Hepatic stellate cell (primary cell): ENCODE data around the gene NUDT4.
"Not testable (repeated sequence)": the region's sequence is repeated elsewhere in the genome, so short reads cannot be mapped to it uniquely, and the experiment has no call there.

Experiments used
- DNase-seq: peaks from one replicate; pipeline ENCODE4 v3.0.0; 2011; ENCODE audit warnings: low spot score

Gene NUDT4

DNA sequence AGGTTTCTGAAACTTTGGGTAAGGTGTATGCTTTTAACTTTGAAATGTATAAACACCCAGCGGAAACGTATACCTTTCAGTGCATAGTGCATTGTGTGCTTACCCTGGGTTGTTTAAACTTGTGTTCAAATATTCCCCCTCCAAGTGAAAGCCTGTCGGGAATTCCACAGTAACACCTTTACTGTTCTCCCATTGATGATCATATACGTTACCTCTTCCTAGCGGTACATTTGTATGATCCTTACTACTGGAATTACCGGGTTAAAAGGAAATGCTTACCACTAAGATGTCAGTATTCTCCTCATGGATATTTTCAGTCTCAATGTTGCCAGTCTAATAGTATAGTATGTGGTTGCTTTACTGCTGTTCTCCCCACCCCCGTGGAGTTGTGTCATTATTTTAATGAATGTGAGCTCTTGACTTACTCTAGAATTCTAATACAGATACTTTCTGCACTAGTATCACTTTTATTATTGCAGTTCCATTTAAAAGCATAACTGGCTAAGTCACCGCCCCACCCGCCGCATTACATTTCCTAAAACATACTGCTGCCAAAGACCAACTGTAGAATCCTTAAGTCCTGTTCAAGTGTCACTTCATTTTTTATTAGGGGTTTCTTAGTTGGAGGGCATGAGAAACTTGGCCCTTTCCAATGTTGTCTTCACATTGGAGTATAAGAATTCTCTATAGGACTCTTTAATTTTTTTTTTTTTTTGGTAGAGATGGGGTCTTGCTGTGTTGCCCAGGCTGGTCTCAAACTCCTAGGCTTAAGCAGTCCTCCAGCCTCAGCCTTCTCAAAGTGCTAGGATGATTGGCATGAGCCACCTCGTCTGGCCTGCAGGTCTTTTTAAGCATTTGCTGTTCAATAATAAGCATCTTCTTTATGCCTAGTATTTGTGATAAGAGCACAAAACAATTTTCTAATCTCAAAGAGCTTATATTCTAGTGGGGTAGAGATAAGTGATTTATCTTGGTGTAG, 24.9 kb downstream of the NUDT4 start:
- DNase-seq: no peak

DNA sequence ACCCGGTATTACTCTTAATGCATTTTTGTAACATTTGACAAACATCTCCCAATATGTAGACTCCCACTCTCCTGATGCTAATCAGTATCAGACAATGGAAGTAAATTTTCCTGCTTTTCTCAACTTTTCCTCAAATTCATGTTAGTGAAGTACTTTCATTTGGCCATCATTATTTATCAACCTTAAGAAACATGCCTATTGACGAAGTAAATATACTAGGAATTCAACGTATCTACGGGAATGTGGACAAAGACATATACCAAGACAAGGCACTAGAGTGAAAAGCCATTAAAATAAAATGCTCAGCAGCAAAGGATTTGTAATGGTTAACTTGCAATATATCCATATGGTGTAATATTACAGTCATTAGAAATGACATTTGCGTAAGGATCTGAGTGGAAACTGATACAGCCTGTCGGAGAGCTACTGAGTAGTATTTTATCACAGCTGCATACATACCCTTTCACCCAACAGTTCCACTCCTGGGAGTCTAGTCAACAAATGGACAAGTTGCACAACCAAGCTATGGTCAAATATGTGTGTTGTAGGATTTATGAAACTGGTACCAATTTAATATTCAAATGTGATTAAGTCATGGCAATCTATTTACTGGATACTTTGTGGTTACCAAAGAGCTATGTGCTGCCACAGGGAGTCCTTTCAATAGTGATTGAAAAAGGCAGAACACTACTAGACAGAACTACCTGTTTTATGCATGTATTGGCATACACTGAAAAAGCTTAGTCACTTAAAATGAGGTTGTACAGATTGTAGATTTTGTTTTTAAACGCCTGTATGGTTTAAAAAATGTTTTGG, 26.5 kb downstream of the NUDT4 start:
- no peak for DNase-seq

DNA sequence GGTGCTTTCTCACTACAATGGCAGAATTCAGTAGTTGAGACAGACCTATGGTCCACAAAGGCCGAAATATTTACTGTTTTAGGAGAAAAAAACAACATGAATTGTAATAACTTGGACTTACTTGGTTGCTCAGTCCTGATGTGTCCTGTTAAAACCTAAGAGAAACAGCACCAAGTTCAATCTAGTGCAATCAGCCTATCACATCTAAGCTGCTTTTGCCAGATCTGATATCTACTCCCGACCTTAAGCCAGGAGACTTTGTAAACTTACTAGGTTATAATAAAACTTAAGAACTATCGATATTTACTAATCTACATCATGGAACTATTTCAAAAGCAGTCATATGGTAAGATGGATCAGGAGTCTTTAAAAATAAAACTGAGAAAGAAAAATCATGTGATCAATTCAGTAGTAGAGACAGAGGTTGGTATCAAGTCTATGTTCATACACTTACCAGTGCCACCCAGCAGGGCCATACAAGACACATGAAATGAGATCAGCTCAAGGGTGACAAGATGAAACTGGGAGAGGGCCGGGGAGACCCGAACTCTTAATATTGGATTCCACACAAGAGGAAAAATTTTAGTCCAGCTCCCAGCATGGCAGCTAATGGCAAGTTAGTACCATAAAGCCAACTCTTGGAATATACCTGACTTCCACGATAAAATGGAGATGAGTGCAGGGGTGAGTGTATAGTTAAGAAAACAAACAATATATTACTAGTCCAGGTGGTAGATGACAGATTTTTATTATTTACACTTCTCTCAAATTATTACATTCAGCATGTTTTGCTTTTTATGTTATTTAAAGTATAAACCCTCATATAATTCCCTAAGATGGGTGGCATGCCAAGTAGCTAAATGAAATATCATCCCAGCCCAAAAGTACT, 27.5 kb downstream of the NUDT4 start:
- DNase-seq: no peak

DNA sequence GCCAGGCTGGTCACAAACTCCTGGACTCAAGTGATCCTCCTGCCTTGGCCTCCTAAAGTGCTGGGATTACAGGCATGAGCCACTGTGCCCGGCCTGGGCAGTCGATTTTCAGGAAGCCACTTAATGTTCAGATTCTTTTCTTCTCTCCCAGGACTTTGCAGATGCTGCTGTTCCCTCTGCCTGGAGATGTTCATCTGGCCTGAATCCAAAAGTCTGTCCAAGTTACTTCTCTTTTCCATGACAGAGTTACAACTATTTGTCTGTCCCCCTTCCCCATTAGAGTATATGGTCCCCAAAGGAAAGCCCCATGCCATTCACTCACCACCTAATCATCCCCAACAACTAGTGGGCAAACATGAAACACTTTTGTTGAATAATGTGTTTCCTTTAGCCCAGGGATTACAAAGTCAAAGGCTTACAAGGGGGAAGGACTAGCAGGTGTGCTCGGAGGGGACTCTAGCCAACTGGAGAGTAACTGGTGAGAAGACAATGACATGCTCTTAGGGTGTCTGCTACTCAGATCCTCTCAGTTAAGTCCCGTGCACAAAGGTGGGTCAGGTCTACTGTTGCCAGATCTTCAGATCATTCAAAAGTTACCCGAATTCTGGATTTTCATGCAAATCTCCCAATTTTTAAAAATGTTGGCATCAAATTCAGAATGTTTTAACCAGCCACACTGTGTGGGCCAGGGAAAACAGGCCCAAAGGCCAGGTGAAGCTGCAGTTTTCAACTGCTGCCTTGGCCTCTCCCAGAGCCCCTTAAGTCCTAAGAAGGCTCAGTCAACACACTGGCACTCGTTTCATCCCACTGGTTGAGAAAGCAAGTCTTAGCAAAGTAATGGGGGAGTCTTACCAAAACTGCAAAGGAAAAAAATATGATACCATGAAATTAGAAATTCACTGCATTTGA, 29.6 kb downstream of the NUDT4 start:
- no peak for DNase-seq

DNA sequence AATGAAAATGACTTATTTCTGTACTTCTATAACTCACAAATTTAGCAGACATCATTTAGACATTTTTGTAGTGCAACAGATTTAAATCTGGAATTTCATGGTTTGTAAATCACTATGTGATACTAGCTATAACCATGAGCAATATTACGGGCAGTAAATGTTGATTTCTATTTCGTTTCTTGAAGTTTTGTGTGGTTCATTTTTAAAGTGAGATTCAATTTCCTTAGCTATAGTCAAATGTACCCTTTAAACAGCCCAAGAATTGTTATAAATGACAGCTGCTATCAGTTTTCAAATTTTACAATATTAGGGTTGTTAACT, 30.2 kb downstream of the NUDT4 start:
- no peak for DNase-seq

DNA sequence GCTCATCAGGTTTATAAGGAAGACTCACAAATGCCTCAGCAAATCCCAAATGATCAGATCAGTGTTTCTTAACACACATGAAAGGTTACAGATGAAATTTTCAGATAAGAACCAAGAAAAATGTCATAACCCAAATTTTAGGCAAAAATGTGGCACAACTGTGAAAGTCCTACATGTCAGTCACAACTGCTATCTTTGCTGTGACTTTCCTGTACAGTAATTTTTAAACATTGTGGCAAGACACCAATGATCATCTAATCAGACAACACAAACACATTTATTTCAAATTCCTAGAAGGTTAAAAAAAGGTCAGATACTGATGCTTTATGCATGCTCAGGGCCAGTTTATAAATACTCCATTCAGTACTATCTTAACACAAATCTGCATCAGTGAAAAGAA, 31.1 kb downstream of the NUDT4 start:
- no peak for DNase-seq

DNA sequence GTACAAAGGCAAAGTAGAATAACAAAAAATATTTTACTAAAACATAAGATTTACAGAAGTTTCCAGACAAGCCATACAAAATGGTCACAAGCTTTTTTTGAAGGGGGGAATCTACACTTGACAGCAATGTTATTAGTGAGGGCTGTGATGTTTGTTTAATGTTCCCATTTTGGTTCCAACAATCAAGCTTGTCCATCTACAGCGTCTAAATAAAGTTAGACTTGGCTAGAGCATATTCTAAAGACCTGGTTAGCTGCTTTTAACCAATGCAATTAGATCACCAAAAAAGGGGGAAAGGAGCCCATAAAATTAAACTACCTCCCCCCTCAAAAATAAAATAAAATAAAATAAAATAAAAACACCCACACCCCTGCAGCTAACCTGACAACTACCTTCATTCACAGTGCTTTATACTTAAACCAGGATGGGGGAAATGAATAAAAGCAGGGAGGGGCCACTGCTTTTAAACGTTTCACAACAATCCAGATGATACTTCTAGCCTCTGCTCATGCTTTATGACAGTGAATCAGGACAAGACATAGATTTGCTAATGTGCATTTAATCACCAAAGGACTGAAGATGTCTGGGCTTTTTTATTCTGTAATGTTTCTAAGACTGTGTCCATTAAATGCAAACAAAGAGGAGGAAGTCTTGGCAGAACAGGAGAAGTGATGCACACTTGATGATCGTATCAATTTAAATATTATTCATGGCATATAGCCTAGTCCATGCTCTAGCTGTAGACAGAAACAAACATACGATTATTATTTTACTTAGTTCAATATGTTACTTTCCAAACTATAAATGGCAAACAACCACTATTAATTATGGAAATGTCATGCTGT, 31.8 kb downstream of the NUDT4 start:
- not testable (repeated sequence) for DNase-seq

DNA sequence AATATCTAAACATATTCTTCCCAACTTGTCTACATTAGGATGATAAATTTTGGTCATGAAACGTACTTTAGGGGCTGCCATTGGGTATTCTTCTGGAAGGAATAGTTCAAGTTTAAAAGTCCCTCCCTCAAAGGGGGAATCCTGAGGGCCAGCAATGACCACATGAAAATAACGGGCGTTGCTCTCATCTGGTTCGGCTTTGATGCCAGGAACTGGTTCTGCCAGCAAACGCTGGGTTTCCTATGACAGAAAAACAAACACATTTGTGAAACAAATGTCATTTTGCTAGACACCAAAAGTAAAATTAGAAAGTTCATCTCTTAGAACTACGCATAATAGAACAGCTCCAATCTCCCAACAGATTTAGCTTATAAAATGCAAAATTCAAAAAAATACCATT, 33.3 kb downstream of the NUDT4 start:
- not testable (repeated sequence) for DNase-seq

DNA sequence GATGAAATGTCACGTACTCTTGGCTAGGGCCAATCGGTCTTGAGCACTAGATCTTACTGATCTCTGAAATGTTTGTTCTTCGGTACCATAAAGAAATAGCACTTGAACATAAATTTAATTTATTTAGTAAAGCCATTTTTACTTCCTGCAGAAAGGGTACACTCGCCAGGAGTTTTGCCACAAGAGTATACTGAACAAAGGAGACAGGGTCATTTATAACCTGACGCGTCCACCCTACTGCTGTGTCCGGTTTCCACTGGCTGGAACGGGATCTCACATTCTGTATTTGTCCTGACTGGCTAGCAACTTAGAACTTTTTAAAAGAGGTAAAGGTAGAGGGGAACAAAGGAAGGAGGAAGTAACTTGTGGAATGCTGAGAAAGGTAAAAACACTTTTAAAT, 34.7 kb downstream of the NUDT4 start:
- not testable (repeated sequence) for DNase-seq

DNA sequence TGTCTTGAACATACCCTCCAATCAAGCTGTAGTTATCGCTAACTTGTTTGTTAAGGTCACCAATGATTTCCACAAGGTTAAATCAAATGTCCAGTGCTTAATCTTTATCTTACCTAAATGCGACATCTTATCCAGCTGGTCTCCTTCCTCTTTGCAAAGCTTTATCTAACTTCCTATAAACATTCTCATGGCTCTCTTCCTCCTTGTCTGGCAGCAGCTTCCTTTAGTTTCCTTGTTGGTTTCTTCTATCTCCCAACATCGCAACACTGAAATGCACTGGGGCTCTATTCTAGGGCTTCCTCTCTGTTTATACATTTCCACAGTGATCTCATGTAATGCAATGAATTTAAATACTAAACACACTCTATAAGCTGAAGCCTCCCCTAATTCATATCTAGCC, 35.3 kb downstream of the NUDT4 start:
- DNase-seq: no peak

DNA sequence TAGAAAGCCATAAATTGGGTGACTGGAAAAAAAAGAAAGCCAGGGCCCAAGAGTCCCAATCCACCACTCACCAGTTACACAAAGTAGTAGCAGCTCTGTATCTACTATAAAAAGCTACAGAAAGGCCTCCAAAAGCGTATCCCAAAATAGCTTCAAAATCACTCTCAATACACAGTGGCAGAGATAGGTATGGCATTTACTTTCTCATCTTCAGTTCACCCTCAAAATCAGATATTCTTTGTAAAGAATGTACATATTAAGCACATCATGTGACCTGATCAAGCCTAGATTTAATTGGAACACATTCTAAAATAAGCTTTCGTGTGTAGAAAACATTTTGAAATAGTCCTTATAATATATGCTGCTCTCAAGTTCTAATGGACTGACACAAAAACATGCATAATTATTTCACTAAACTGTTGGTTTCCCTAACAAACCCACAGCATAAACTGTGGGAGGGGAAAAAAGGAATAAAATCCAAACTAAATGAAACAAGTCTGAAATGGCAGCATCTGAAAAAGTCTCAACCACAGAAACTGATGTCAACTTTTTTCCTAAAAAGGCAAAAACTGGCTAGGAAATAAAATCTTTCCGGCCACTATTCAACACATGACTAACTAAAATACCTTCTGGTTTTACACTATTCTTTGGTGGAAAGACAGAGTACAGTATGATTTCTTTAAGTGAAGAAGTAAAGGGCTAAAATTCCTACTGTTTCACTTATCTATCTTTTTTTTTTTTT, 38.2 kb downstream of the NUDT4 start:
- no peak for DNase-seq

DNA sequence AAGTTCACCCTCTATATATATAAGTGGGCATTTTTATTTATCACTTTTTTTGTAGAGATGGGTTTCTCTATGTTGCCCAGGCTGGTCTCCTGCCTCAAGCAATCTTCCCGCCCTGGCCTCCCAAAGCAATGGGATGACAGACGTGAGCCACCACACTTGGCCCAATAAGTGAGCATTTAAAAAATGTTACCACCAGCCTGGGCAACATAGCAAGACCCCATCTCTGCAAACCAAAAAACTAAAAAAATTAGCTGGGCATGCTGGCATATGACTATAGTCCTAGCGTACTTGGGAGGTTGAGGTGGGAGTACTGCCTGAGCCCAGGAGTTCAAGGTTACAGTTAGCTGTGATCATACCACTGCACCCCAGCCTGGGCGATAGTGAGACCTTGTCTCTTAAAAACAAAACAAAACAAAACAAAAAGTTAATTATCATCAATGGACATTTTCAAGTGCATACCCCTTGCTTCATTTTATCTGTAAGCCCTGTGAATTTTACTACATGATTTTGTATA, 40.3 kb downstream of the NUDT4 start:
- no peak for DNase-seq

DNA sequence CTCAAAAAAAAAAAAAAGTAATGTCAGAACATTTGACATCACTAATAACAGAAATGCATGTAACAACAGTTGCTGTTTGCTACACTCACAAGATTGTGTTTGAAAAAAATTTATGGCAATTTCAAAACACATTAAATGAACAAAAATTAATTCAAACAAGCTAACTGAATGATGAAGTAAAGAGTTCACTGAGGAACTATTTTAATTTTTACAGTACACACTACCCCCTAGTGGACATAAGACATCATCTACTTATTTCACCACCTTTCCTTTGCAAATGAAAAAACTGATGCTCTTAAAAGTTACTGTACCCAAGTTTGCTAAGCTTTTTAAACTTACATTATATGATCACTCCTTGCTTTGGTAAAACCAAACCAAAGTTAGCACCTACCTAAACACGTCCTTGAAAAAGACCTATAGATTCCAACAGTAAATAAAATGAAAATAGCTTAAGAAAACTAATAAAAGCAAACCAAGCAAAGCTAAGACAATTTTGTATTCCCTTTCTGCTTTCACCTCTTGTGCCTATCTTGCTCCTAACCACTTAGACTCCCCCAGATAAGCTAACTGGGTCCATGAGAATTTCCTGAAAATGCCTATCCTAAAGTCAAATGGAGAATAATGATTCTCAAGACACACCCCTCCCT, 41.8 kb downstream of the NUDT4 start:
- DNase-seq: no peak

DNA sequence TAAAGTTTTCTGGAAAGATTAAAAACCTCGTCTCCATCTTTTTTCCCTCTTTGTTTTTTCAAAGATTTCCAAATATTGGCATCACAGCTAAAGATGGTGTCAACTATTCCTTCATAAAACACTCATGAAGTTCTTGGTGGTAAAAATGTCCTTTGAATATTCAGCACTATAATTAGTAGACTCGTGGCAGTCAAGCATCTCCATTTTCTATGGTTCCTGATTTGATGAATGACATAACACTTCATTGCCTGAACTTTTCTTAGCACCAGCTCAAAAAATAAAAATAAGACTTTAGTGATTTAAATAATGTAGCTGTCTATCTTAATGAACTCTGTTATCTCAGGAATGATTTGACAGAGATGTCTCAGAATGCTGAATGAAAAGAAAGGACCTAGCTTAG, 44.3 kb downstream of the NUDT4 start:
- DNase-seq: no peak

DNA sequence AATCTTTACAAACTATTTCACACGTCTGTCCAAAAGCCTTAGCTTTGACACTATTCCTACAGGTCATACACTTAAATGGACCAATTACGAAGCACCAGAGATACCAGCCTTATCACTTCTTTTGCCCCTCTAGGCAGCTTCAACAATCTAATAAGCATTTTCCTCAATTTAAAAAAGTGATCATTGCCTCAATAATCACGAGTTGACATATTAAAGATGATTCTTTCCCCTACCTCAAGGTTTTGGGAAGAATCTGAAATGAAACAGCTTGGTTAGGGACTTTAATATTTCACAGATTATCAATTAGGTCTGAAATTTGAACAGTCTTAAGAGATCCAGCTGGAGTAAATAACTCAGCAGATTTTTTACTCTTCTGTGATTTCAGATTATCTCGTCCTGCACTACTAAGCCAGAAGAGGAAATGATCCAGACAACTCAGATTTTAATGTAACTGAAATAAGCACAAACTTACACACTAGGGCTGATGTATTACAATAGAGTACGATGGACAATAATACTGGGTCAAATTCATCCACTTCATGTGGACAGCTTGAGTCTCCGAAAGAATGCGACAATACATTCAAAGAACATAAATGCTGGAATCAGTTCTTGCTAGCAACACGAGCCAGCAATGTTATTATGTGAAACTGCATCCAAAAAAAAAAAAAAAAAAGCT, 48.1 kb downstream of the NUDT4 start:
- no peak for DNase-seq

DNA sequence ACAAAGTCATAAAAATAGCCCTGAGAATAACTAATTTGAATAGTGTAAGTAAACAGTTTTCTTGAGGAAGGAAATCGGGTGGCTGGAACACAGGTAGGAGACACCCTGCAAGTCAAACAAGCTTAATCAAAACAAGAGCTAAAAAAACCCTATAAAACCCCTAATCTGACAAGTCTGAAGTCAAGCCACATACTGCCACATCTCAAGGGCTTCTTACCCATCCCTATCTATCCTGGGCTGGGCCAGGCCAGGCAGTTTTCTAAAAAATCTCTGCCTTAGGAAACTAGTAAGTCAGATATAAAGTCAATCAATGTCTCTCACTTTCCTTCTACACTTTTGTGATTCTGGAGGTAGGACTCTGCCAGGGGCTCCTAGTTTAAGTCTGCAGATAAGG, 48.7 kb downstream of the NUDT4 start:
- DNase-seq: no peak

DNA sequence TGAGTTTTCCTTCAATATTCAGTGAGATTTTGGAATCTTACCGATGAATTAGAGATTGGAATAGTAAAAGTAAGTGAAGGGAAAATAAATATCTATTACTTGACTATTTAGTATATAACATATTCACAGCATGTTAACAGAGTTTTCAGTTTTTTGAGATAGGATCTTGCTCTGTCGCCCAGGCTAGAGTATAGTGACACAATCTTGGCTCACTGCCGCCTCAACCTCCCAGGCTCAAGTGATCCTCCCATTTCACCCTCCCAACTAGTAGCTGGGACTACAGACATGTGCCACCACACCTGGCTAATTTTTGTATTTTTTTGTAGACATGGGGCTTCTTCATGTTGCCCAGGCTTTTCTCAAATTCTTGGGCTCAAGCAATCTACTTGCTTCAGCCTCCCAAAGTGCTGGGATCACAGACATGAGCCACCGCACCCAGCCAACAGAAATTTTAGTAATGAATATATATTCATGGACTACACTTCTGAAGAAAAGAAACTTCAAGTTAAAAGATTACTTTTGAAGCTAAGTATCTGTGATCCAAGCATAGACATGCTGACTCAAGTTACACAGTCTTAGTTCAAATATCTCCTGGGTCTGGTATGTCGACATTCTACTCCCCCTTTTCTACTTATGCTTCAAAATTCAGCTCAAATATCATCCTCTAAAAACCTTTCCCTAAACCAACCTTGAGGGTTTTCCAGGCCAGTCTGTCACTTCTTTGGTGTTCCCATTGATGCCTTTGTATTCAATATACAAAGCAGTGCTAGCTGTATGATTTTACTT, 50.2 kb downstream of the NUDT4 start:
- no peak for DNase-seq
